ENCODE data around the gene RAB9B. TPM values are rescaled to one million over a fixed set of nuclear protein-coding genes. Genes with fewer than 3 reads are reported as not detected.

The RAB9B gene, protein sequence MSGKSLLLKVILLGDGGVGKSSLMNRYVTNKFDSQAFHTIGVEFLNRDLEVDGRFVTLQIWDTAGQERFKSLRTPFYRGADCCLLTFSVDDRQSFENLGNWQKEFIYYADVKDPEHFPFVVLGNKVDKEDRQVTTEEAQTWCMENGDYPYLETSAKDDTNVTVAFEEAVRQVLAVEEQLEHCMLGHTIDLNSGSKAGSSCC
- total RNA-seq: 2.4 and 3.6 TPM in 2 replicates
- polyA plus RNA-seq: 1.6 and 2.2 TPM in 2 replicates

DNA sequence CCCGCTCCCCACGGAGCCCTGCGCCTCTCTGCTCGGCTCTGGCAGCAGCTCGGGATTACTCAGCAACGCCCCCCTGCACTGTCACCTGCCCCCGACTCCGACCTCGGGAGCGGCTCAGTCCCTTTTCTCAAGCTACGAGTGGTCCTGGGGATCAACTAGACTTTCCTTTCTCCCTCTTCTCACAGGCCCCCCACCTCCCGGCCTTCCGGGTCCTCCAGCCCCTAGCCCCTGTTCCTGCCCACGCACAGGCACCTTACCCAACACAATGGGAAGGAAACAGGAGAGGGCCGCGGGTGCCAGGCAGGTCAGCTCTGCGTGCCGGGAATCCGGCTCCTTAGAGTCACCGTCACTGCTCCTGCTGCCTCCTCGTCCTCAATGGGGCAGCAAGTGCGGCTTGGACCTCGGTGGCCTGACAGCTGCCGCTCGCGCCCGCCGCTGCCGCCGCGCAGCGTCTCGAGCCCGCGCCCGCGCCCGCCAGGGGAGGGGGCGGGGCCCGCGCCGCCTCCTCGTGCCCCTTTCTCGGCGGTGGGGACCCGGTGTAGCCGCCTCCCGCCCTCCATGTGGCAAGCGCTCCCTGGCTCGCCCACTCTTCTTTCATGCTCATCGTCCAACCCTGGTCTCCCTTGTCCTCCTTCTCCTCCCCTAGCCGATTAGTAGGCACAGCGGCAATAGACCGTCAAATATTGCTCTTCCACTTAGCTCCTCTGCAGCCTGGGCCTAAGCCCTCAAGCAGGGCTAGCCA lies at the start of gene RAB9B:
Gene RAB9B (minus strand): TSS at position 455 of the 742 bp plus-strand sequence. CDS start 6,473 bp downstream, outside the sequence.
- peak; percentile 58 for DNase-seq (ENCODE audit: low spot score)
- peak within 1 kb of the TSS; percentile 50 for H3K27ac ChIP-seq
- H4K20me1 ChIP-seq (ENCODE audit: insufficient read depth, poor library complexity, severe bottlenecking): no peaks in the 10 kb centered on the region
- H3K79me2 ChIP-seq: no peaks in the 10 kb centered on the region
- H3K9me2 ChIP-seq (replicated peaks; ENCODE audit: insufficient read depth): no peaks in the 10 kb centered on the region
- TF ChIP-seq EZH2phosphoT487 (IDR thresholded peaks at IDR 0.05; ENCODE audit: low read depth, severe bottlenecking, unreplicated experiment): no peak
- TF ChIP-seq, protein P1, sequence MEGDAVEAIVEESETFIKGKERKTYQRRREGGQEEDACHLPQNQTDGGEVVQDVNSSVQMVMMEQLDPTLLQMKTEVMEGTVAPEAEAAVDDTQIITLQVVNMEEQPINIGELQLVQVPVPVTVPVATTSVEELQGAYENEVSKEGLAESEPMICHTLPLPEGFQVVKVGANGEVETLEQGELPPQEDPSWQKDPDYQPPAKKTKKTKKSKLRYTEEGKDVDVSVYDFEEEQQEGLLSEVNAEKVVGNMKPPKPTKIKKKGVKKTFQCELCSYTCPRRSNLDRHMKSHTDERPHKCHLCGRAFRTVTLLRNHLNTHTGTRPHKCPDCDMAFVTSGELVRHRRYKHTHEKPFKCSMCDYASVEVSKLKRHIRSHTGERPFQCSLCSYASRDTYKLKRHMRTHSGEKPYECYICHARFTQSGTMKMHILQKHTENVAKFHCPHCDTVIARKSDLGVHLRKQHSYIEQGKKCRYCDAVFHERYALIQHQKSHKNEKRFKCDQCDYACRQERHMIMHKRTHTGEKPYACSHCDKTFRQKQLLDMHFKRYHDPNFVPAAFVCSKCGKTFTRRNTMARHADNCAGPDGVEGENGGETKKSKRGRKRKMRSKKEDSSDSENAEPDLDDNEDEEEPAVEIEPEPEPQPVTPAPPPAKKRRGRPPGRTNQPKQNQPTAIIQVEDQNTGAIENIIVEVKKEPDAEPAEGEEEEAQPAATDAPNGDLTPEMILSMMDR (IDR thresholded peaks at IDR 0.05; ENCODE audit: poor library complexity): no peak
- TF ChIP-seq EZH2 (IDR thresholded peaks at IDR 0.05; ENCODE audit: borderline replicate concordance): no peak
- no peaks in the 10 kb centered on the region for H3K36me3 ChIP-seq (replicated peaks; ENCODE audit: insufficient read depth, low read depth)
- H3K9me3 ChIP-seq (ENCODE audit: low read depth): no peaks in the 10 kb centered on the region
- peak within 1 kb of the TSS; percentile 79 for H3K4me3 ChIP-seq
- 5% methylated on average over 43 of the region's 54 CpGs for WGBS (ENCODE audit: low lambda C conversion rate, missing lambda C conversion rate)
- H2AFZ ChIP-seq: peak within 1 kb of the TSS; percentile 96
- H3K4me2 ChIP-seq: peak within 1 kb of the TSS; percentile 100
- peaks cover 22% of the 10 kb centered on the region for H3K27me3 ChIP-seq
- peaks cover 4% of the 10 kb centered on the region for H3K4me1 ChIP-seq (ENCODE audit: insufficient read depth)

DNA sequence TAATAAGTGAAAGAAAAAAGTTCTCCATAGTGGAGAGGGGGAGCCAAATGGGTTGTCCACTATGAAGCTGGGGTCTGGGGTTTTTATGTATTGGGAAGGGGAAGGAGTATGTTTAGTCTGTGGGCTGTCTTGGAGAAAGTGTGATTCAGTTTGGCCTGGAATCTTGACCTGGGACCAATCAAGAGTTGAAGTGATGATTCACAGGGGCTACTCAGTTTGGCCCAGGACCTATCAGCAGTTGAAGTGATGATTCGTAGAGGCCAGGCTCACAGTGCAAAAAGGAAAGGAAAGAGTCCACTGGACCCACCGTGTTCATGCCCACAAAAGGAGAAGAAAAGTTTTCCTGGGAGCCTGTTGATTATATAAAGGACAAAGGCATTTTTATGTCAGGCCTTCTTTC lies 47.3 kb upstream of the RAB9B start:
- Histone ChIP-seq H2AFZ (no peak overlapping the region), H3K9me3 (ENCODE audit: low read depth) (no peaks in the 10 kb centered on the region), H3K36me3 (replicated peaks; ENCODE audit: insufficient read depth, low read depth) (no peaks in the 10 kb centered on the region), H3K4me1 (ENCODE audit: insufficient read depth) (no peaks in the 10 kb centered on the region), H4K20me1 (ENCODE audit: insufficient read depth, poor library complexity, severe bottlenecking) (no peaks in the 10 kb centered on the region), H3K27me3 (no peaks in the 10 kb centered on the region), H3K9me2 (replicated peaks; ENCODE audit: insufficient read depth) (no peaks in the 10 kb centered on the region), H3K4me2 (no peak overlapping the region), H3K4me3 (no peak overlapping the region), H3K27ac (no peak overlapping the region), H3K79me2 (no peaks in the 10 kb centered on the region)
- DNase-seq (ENCODE audit: low spot score): no peak
- 60% methylated on average over 2 of the region's 2 CpGs for WGBS (ENCODE audit: low lambda C conversion rate, missing lambda C conversion rate)
- no peak for TF ChIP-seq EZH2 (IDR thresholded peaks at IDR 0.05; ENCODE audit: borderline replicate concordance)
- TF ChIP-seq, protein P1 (IDR thresholded peaks at IDR 0.05; ENCODE audit: poor library complexity): no peak
- TF ChIP-seq EZH2phosphoT487 (IDR thresholded peaks at IDR 0.05; ENCODE audit: low read depth, severe bottlenecking, unreplicated experiment): no peak

DNA sequence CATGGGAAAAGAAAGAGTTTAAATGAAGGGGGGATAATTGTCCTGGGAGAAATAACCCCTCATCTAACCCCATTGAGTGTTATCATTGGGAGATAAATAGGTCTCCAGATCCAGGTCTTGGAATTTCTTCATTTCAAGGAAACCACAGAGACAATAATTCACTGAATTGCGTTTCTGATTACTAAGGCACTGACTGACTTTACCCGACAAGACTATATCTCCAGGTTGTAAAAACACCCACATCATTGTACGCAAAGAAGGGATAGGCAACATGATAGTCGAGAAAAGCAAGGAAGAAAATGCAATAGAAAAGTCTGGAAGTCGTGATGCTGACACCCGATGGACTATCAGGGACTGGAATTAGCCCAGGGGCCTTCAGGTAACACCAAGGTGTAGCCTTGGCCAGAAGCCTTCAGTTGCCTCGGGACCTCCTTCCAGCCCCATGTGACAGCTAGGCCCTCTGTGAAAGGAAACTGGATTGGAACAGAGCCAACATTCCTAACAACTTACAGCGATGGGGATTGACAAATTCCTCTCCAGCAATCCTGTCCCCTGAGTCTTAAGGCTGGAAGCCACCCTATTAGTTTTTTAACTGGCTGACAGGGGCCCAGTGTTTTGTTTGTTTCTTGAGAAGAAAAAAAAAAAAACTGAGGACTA lies 46.5 kb upstream of the RAB9B start:
- Histone ChIP-seq H3K9me2 (replicated peaks; ENCODE audit: insufficient read depth) (no peaks in the 10 kb centered on the region), H3K27ac (no peak overlapping the region), H4K20me1 (ENCODE audit: insufficient read depth, poor library complexity, severe bottlenecking) (no peaks in the 10 kb centered on the region), H3K4me1 (ENCODE audit: insufficient read depth) (no peaks in the 10 kb centered on the region), H3K36me3 (replicated peaks; ENCODE audit: insufficient read depth, low read depth) (no peaks in the 10 kb centered on the region), H3K9me3 (ENCODE audit: low read depth) (no peaks in the 10 kb centered on the region), H3K79me2 (no peaks in the 10 kb centered on the region), H3K4me3 (no peak overlapping the region), H3K27me3 (no peaks in the 10 kb centered on the region), H3K4me2 (no peak overlapping the region), H2AFZ (no peak overlapping the region)
- 65% methylated on average over 8 of the region's 8 CpGs for WGBS (ENCODE audit: low lambda C conversion rate, missing lambda C conversion rate)
- no peak for TF ChIP-seq EZH2phosphoT487 (IDR thresholded peaks at IDR 0.05; ENCODE audit: low read depth, severe bottlenecking, unreplicated experiment)
- no peak for TF ChIP-seq EZH2 (IDR thresholded peaks at IDR 0.05; ENCODE audit: borderline replicate concordance)
- TF ChIP-seq, protein P1 (IDR thresholded peaks at IDR 0.05; ENCODE audit: poor library complexity): no peak
- DNase-seq (ENCODE audit: low spot score): peak; percentile 30

Data from hepatocyte (in vitro differentiated cells).